GM23338 (cell line): ENCODE data around the gene SMARCA2. TPM values are rescaled to one million over a fixed set of nuclear protein-coding genes. Genes with fewer than 3 reads are reported as not detected.
A peak's percentile ranks its signal among the peaks of the same experiment; 100 is the strongest.

ENCODE experiments used
- ATAC-seq: fragments of 200-7000 bp; cut with Tn5 transposase; 3 replicates; pipeline ENCODE4 v1.9.1; 2020
- DNase-seq: peaks from one replicate; pipeline ENCODE4 v3.0.0-alpha.2; 2015; ENCODE audit warnings: low spot score
- H2AFZ ChIP-seq: fragments of 200-600 bp; sonication (generic); 2 replicates; pipeline ENCODE4 v1.8.0; 2016; ENCODE audit warnings: antibody characterized with exemption, mild to moderate bottlenecking, moderate library complexity
- H3F3A ChIP-seq: fragments of 200-600 bp; sonication (generic); replicated peaks from 2 replicates; pipeline ENCODE4 v1.8.0; 2017; ENCODE audit warnings: antibody characterized with exemption, mixed run types, low read depth
- H3K27ac ChIP-seq: fragments of 200-600 bp; sonication (generic); 2 replicates; pipeline ENCODE4 v1.6.1; 2016; ENCODE audit warnings: low read depth
- H3K27me3 ChIP-seq: fragments of 200-600 bp; sonication (generic); 2 replicates; pipeline ENCODE4 v1.8.0; 2016; ENCODE audit warnings: mild to moderate bottlenecking, mixed run types, moderate library complexity; ENCODE audit not compliant: insufficient read depth
- H3K36me3 ChIP-seq: fragments of 200-600 bp; sonication (generic); 2 replicates; pipeline ENCODE4 v1.8.0; 2016; ENCODE audit warnings: mild to moderate bottlenecking; ENCODE audit not compliant: insufficient read depth
- H3K4me1 ChIP-seq: fragments of 200-600 bp; sonication (generic); 2 replicates; pipeline ENCODE4 v1.8.0; 2016; ENCODE audit warnings: mild to moderate bottlenecking, moderate library complexity; ENCODE audit not compliant: insufficient read depth
- H3K4me2 ChIP-seq: fragments of 200-600 bp; sonication (generic); 2 replicates; pipeline ENCODE4 v1.7.1; 2017; ENCODE audit warnings: mixed run types
- H3K4me3 ChIP-seq: fragments of 200-600 bp; sonication (generic); 2 replicates; pipeline ENCODE4 v1.6.1; 2016; ENCODE audit warnings: mixed run types
- H3K79me2 ChIP-seq: fragments of 200-600 bp; sonication (generic); replicated peaks from 2 replicates; pipeline ENCODE4 v1.8.0; 2017; ENCODE audit warnings: mild to moderate bottlenecking; ENCODE audit not compliant: insufficient read depth
- H3K9me2 ChIP-seq: fragments of 200-600 bp; sonication (generic); 2 replicates; pipeline ENCODE4 v1.8.0; 2017; ENCODE audit not compliant: insufficient read depth
- H4K20me1 ChIP-seq: fragments of 200-600 bp; sonication (generic); replicated peaks from 2 replicates; pipeline ENCODE4 v1.8.0; 2017; ENCODE audit warnings: mild to moderate bottlenecking; ENCODE audit not compliant: insufficient read depth
- H3K27ac Mint-ChIP-seq: 2 replicates; pipeline ENCODE4 v1.8.0; 2020; ENCODE audit warnings: inconsistent platforms, mild to moderate bottlenecking, moderate library complexity, mixed read lengths
- H3K27me3 Mint-ChIP-seq: 3 replicates; pipeline ENCODE4 v1.8.0; 2022; ENCODE audit warnings: low read depth, mild to moderate bottlenecking, moderate library complexity, mixed read lengths, inconsistent platforms; ENCODE audit not compliant: insufficient read depth, poor library complexity
- H3K36me3 Mint-ChIP-seq: 3 replicates; pipeline ENCODE4 v1.8.0; 2021; ENCODE audit warnings: low read depth, mild to moderate bottlenecking, inconsistent platforms, moderate library complexity, mixed read lengths
- H3K4me1 Mint-ChIP-seq: 3 replicates; pipeline ENCODE4 v1.8.0; 2020; ENCODE audit warnings: mild to moderate bottlenecking, inconsistent platforms, mixed read lengths
- H3K4me3 Mint-ChIP-seq: 3 replicates; pipeline ENCODE4 v1.8.0; 2021; ENCODE audit warnings: moderate library complexity, mild to moderate bottlenecking, inconsistent platforms, mixed read lengths
- H3K9me3 Mint-ChIP-seq: 3 replicates; pipeline ENCODE4 v1.8.0; 2020; ENCODE audit warnings: moderate library complexity, mild to moderate bottlenecking, inconsistent platforms, mixed read lengths
- CREB1 ChIP-seq: fragments of 250-450 bp; sonication (Bioruptor Pico); IDR thresholded peaks from 2 replicates; pipeline ENCODE4 v1.5.0; 2020; ENCODE audit warnings: low read depth, mild to moderate bottlenecking, moderate library complexity
- EZH2 ChIP-seq: fragments of 200-600 bp; sonication (generic); IDR thresholded peaks from one replicate; pipeline ENCODE4 v1.8.0; 2017; ENCODE audit warnings: antibody characterized with exemption, mild to moderate bottlenecking, low read depth; ENCODE audit not compliant: unreplicated experiment
- EZH2phosphoT487 ChIP-seq: fragments of 200-600 bp; sonication (generic); IDR thresholded peaks from one replicate; pipeline ENCODE4 v1.8.1; 2018; ENCODE audit warnings: antibody characterized with exemption; ENCODE audit not compliant: unreplicated experiment
- JUNB ChIP-seq: IDR thresholded peaks from one replicate; pipeline ENCODE4 v1.6.1; 2016; ENCODE audit warnings: antibody characterized with exemption; ENCODE audit not compliant: unreplicated experiment
- NANOG ChIP-seq: IDR thresholded peaks from 2 replicates; pipeline ENCODE4 v1.6.1; 2016; ENCODE audit warnings: antibody characterized with exemption, borderline replicate concordance
- STAT1 ChIP-seq: IDR thresholded peaks from one replicate; pipeline ENCODE4 v1.6.1; 2016; ENCODE audit warnings: antibody characterized with exemption; ENCODE audit not compliant: unreplicated experiment
- ZNF114 ChIP-seq: fragments of 250-450 bp; sonication (Bioruptor Pico); IDR thresholded peaks from 2 replicates; pipeline ENCODE4 v1.5.0; 2020; ENCODE audit warnings: mild to moderate bottlenecking, moderate library complexity
- ZNF331 ChIP-seq: fragments of 250-450 bp; sonication (Bioruptor Pico); IDR thresholded peaks from 2 replicates; pipeline ENCODE4 v1.5.0; 2020; ENCODE audit warnings: low read depth, mild to moderate bottlenecking, moderate library complexity
- polyA plus RNA-seq: library from polyadenylated mRNA; unstranded; fragments of >200 nt; fragmentation: Nextera tagmentation; extraction: Ambion mirVana; gene quantifications from 2 replicates; pipeline ENCODE4 v1.2.1, GENCODE V29; 2016
- total RNA-seq: library from RNA; depleted of rRNA; stranded (reverse); fragments of >200 nt; shearing (Covaris generic); gene quantifications from 2 replicates; pipeline ENCODE4 v1.2.3, GENCODE V29; 2014
- TF ChIP-seq, protein P1 (sequence below): fragments of 250-450 bp; sonication (Bioruptor Pico); IDR thresholded peaks from 2 replicates; pipeline ENCODE4 v1.5.0; 2020; ENCODE audit warnings: mild to moderate bottlenecking, moderate library complexity
- TF ChIP-seq, protein P2 (sequence below): IDR thresholded peaks from 2 replicates; pipeline ENCODE4 v1.6.1; 2016; ENCODE audit warnings: antibody characterized with exemption

Gene SMARCA2
- total and polyA plus RNA-seq, 2 experiments from 2014 or later: 21.7 to 21.9 TPM

DNA sequence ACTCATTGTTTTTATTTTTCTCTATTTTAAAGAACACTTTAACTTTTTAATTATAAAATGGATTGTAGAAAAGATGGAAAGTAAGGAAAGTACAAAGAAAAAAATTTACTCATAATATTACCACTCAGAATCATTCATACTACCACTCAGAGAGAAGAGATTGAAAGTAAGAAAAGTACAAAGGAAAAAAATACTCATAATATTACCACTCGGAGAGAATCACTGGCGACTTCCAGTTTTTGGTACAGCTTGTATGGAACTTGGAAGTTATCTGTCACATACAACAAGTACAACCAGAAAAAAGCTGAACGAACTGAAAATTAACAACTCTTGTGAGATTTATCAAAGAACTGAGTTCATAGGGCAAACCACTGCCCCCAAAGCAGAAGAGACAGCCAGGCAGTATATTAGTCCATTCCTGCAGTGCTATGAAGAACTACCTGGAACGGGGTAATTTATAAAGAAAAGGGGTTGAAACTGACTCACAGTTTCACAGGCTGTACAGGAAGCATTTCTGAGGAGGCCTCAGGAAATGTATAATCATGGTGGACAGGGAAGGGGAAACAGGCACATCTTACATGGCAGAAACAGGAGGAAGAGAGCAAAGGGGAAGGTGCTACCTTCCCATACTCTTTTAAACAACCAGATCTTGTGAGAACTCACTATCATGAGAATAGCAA lies 183.9 kb downstream of the SMARCA2 start:
- Histone ChIP-seq H3K36me3 (no peaks in the 10 kb centered on the region), H3K9me2 (peaks cover 5% of the 10 kb centered on the region; the same call in 1 of the 2 replicates), H4K20me1 (no peaks in the 10 kb centered on the region), H3K27ac (no peak overlapping the region), H3K27me3 (no peaks in the 10 kb centered on the region), H3K4me3 (no peak overlapping the region), H2AFZ (no peak overlapping the region), H3K79me2 (no peaks in the 10 kb centered on the region), H3K4me1 (peaks cover 9% of the 10 kb centered on the region), H3F3A (no peaks in the 10 kb centered on the region), H3K4me2 (no peak overlapping the region; the same call in 1 of the 2 replicates)
- peaks cover 51% of the 10 kb centered on the region for H3K36me3 Mint-ChIP-seq
- H3K27ac Mint-ChIP-seq: no peak overlapping the region
- DNase-seq (no peak), ATAC-seq (no peak)
- H3K27me3 Mint-ChIP-seq: peaks cover 3% of the 10 kb centered on the region
- H3K4me3 Mint-ChIP-seq: no peak overlapping the region
- H3K9me3 Mint-ChIP-seq: peaks cover 50% of the 10 kb centered on the region
- TF ChIP-seq EZH2: no peak
- peaks cover 16% of the 10 kb centered on the region for H3K4me1 Mint-ChIP-seq

DNA sequence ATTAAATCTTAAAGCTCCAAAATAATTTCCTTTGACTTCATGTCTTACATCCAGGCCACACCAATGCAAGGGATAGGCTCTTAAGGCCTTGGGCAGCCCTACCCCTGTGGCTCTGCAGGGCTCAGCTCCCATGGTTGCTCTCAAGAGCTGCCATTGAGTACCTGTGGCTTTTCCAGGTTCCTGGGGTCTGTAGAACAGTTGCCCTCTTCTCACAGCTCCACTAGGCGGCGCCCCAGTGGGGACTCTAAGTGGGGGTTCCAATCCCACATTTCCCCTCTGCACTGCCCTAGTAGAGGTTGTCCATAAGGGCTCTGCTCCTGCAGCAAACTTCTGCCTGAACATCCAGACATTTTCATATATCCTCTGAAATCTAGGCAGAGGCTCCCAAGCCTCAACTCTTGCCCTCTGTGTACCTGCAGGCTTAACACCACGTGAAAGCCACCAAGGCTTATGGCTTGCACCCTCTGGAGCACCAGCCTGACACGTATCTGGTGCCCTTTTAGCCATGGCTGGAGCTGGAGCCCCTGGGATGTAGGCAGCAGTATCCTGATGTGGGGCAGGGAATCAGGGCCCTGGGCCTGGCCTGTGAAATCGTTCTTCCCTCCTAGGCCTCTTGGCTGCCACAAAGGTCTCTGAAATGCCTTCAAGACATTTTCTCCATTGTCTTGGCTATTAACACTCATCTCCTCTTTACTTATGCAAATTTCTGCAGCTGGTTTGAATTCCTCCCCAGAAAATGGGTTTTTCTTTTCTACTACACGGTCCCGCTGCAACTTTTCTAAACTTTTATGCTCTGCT lies 185.1 kb downstream of the SMARCA2 start:
- no peaks in the 10 kb centered on the region for H3K36me3 ChIP-seq
- H3K9me3 Mint-ChIP-seq: peaks cover 50% of the 10 kb centered on the region
- peak; percentile 80 for ATAC-seq
- peaks cover 51% of the 10 kb centered on the region for H3K36me3 Mint-ChIP-seq
- H3K9me2 ChIP-seq: peaks cover 5% of the 10 kb centered on the region; the same call in 1 of the 2 replicates
- H3K27me3 ChIP-seq: no peaks in the 10 kb centered on the region
- H4K20me1 ChIP-seq: no peaks in the 10 kb centered on the region
- H3K27me3 Mint-ChIP-seq: peaks cover 3% of the 10 kb centered on the region
- H2AFZ ChIP-seq: no peak overlapping the region
- peaks cover 13% of the 10 kb centered on the region for H3K4me1 Mint-ChIP-seq
- peaks cover 4% of the 10 kb centered on the region; the same call in 1 of the 2 replicates for H3K4me1 ChIP-seq
- no peak overlapping the region for H3K4me3 Mint-ChIP-seq
- H3K27ac Mint-ChIP-seq: no peak overlapping the region
- DNase-seq: peak; percentile 77
- H3K4me2 ChIP-seq: no peak overlapping the region
- H3F3A ChIP-seq: no peaks in the 10 kb centered on the region
- no peak overlapping the region for H3K4me3 ChIP-seq
- peak overlapping the region; percentile 88; the same call in 1 of the 2 replicates for H3K27ac ChIP-seq
- no peaks in the 10 kb centered on the region for H3K79me2 ChIP-seq
- no peak for TF ChIP-seq STAT1
- TF ChIP-seq ZNF331 (CRISPR knock-in tag): no peak
- no peak for TF ChIP-seq JUNB
- TF ChIP-seq EZH2: no peak
- no peak for TF ChIP-seq CREB1
- TF ChIP-seq ZNF114 (CRISPR knock-in tag): no peak
- TF ChIP-seq, protein P1, sequence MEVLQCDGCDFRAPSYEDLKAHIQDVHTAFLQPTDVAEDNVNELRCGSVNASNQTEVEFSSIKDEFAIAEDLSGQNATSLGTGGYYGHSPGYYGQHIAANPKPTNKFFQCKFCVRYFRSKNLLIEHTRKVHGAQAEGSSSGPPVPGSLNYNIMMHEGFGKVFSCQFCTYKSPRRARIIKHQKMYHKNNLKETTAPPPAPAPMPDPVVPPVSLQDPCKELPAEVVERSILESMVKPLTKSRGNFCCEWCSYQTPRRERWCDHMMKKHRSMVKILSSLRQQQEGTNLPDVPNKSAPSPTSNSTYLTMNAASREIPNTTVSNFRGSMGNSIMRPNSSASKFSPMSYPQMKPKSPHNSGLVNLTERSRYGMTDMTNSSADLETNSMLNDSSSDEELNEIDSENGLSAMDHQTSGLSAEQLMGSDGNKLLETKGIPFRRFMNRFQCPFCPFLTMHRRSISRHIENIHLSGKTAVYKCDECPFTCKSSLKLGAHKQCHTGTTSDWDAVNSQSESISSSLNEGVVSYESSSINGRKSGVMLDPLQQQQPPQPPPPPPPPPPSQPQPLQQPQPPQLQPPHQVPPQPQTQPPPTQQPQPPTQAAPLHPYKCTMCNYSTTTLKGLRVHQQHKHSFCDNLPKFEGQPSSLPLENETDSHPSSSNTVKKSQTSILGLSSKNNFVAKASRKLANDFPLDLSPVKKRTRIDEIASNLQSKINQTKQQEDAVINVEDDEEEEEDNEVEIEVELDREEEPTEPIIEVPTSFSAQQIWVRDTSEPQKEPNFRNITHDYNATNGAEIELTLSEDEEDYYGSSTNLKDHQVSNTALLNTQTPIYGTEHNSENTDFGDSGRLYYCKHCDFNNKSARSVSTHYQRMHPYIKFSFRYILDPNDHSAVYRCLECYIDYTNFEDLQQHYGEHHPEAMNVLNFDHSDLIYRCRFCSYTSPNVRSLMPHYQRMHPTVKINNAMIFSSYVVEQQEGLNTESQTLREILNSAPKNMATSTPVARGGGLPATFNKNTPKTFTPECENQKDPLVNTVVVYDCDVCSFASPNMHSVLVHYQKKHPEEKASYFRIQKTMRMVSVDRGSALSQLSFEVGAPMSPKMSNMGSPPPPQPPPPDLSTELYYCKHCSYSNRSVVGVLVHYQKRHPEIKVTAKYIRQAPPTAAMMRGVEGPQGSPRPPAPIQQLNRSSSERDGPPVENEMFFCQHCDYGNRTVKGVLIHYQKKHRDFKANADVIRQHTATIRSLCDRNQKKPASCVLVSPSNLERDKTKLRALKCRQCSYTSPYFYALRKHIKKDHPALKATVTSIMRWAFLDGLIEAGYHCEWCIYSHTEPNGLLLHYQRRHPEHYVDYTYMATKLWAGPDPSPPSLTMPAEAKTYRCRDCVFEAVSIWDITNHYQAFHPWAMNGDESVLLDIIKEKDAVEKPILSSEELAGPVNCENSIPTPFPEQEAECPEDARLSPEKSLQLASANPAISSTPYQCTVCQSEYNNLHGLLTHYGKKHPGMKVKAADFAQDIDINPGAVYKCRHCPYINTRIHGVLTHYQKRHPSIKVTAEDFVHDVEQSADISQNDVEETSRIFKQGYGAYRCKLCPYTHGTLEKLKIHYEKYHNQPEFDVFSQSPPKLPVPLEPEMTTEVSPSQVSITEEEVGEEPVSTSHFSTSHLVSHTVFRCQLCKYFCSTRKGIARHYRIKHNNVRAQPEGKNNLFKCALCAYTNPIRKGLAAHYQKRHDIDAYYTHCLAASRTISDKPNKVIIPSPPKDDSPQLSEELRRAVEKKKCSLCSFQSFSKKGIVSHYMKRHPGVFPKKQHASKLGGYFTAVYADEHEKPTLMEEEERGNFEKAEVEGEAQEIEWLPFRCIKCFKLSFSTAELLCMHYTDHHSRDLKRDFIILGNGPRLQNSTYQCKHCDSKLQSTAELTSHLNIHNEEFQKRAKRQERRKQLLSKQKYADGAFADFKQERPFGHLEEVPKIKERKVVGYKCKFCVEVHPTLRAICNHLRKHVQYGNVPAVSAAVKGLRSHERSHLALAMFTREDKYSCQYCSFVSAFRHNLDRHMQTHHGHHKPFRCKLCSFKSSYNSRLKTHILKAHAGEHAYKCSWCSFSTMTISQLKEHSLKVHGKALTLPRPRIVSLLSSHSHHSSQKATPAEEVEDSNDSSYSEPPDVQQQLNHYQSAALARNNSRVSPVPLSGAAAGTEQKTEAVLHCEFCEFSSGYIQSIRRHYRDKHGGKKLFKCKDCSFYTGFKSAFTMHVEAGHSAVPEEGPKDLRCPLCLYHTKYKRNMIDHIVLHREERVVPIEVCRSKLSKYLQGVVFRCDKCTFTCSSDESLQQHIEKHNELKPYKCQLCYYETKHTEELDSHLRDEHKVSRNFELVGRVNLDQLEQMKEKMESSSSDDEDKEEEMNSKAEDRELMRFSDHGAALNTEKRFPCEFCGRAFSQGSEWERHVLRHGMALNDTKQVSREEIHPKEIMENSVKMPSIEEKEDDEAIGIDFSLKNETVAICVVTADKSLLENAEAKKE (CRISPR knock-in tag): no peak
- TF ChIP-seq NANOG: peak; percentile 79
- no peak for TF ChIP-seq EZH2phosphoT487
- TF ChIP-seq, protein P2, sequence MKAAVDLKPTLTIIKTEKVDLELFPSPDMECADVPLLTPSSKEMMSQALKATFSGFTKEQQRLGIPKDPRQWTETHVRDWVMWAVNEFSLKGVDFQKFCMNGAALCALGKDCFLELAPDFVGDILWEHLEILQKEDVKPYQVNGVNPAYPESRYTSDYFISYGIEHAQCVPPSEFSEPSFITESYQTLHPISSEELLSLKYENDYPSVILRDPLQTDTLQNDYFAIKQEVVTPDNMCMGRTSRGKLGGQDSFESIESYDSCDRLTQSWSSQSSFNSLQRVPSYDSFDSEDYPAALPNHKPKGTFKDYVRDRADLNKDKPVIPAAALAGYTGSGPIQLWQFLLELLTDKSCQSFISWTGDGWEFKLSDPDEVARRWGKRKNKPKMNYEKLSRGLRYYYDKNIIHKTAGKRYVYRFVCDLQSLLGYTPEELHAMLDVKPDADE: no peak
